Neural cell (in vitro differentiated cells): Measurements from ENCODE around the gene GALNT13.

Experiments used
- EP300 ChIP-seq: fragments of 450-650 bp; conservative IDR thresholded peaks from 2 replicates; pipeline ENCODE4 v1.6.1; 2014; ENCODE audit warnings: antibody characterized with exemption, mild to moderate bottlenecking, moderate library complexity; ENCODE audit not compliant: poor library complexity, severe bottlenecking
- EZH2 ChIP-seq: fragments of 200-600, 300-800 bp; shearing (Covaris generic), sonication (generic); IDR thresholded peaks from 2 replicates; pipeline ENCODE4 v1.6.1; 2014; ENCODE audit warnings: antibody characterized with exemption, low read length, borderline replicate concordance, mild to moderate bottlenecking; ENCODE audit not compliant: insufficient read depth, poor library complexity, severe bottlenecking
- MXI1 ChIP-seq: fragments of 450-650 bp; conservative IDR thresholded peaks from 2 replicates; pipeline ENCODE4 v1.6.1; 2014; ENCODE audit warnings: antibody characterized with exemption, mild to moderate bottlenecking; ENCODE audit not compliant: poor library complexity, severe bottlenecking
- POLR2AphosphoS5 ChIP-seq: IDR thresholded peaks from 2 replicates; pipeline ENCODE4 v1.6.1; 2012
- RAD21 ChIP-seq: fragments of 450-650 bp; conservative IDR thresholded peaks from 2 replicates; pipeline ENCODE4 v1.6.1; 2014; ENCODE audit warnings: antibody characterized with exemption, mild to moderate bottlenecking, moderate library complexity
- SMC3 ChIP-seq: fragments of 450-650 bp; conservative IDR thresholded peaks from 2 replicates; pipeline ENCODE4 v1.6.1; 2014; ENCODE audit warnings: antibody characterized with exemption, mild to moderate bottlenecking, moderate library complexity; ENCODE audit not compliant: poor library complexity
- TAF1 ChIP-seq: IDR thresholded peaks from 2 replicates; pipeline ENCODE4 v1.6.1; 2012; ENCODE audit warnings: low read depth
- TF ChIP-seq, protein P1 (sequence below): fragments of 450-650 bp; IDR thresholded peaks from 2 replicates; pipeline ENCODE4 v1.5.1; 2014; ENCODE audit warnings: antibody characterized with exemption, mild to moderate bottlenecking, moderate library complexity; ENCODE audit not compliant: poor library complexity, severe bottlenecking
- TF ChIP-seq, protein P2 (sequence below): IDR thresholded peaks from 2 replicates; pipeline ENCODE4 v1.6.1; 2012; ENCODE audit warnings: borderline replicate concordance

DNA sequence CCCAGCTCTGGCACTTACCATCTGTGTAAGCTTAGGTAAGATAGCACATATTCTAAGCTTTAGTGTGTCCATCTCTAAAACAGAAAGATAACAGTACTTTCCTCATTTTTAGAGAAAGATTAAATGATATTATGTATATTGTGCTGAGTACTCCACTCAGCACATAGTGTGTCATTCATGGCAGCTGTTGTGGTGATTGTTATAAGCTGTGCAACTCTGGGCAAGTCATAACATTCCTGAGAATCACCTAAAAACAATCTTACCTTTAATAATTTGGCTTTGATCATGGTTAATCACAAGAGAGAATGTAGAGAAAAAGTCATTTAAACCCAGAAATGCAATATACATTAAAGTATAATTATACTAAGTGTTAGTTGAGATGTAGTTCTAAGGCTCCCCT is 391.5 kb downstream of the GALNT13 start:
- TF ChIP-seq, protein P1, sequence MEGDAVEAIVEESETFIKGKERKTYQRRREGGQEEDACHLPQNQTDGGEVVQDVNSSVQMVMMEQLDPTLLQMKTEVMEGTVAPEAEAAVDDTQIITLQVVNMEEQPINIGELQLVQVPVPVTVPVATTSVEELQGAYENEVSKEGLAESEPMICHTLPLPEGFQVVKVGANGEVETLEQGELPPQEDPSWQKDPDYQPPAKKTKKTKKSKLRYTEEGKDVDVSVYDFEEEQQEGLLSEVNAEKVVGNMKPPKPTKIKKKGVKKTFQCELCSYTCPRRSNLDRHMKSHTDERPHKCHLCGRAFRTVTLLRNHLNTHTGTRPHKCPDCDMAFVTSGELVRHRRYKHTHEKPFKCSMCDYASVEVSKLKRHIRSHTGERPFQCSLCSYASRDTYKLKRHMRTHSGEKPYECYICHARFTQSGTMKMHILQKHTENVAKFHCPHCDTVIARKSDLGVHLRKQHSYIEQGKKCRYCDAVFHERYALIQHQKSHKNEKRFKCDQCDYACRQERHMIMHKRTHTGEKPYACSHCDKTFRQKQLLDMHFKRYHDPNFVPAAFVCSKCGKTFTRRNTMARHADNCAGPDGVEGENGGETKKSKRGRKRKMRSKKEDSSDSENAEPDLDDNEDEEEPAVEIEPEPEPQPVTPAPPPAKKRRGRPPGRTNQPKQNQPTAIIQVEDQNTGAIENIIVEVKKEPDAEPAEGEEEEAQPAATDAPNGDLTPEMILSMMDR = no peak
- TF ChIP-seq, protein P2, sequence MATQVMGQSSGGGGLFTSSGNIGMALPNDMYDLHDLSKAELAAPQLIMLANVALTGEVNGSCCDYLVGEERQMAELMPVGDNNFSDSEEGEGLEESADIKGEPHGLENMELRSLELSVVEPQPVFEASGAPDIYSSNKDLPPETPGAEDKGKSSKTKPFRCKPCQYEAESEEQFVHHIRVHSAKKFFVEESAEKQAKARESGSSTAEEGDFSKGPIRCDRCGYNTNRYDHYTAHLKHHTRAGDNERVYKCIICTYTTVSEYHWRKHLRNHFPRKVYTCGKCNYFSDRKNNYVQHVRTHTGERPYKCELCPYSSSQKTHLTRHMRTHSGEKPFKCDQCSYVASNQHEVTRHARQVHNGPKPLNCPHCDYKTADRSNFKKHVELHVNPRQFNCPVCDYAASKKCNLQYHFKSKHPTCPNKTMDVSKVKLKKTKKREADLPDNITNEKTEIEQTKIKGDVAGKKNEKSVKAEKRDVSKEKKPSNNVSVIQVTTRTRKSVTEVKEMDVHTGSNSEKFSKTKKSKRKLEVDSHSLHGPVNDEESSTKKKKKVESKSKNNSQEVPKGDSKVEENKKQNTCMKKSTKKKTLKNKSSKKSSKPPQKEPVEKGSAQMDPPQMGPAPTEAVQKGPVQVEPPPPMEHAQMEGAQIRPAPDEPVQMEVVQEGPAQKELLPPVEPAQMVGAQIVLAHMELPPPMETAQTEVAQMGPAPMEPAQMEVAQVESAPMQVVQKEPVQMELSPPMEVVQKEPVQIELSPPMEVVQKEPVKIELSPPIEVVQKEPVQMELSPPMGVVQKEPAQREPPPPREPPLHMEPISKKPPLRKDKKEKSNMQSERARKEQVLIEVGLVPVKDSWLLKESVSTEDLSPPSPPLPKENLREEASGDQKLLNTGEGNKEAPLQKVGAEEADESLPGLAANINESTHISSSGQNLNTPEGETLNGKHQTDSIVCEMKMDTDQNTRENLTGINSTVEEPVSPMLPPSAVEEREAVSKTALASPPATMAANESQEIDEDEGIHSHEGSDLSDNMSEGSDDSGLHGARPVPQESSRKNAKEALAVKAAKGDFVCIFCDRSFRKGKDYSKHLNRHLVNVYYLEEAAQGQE = no peak
- no peak for TF ChIP-seq POLR2AphosphoS5
- TF ChIP-seq EZH2 = no peak
- no peak for TF ChIP-seq RAD21
- TF ChIP-seq MXI1 = no peak
- TF ChIP-seq EP300 = no peak
- no peak for TF ChIP-seq TAF1
- TF ChIP-seq SMC3 = no peak
